ENCODE measurements around the gene DNAJC5G. TPM values are rescaled to one million over a fixed set of nuclear protein-coding genes. Genes with fewer than 3 reads are reported as not detected.
A peak's percentile ranks its signal among the peaks of the same experiment; 100 is the strongest.

The DNAJC5G gene
- total and polyA plus RNA-seq, 2 of the 13 experiments (the other 11 are each of a cell fraction or from before 2014, with no cell fraction given): 0.05 TPM; not detected in 1

DNA sequence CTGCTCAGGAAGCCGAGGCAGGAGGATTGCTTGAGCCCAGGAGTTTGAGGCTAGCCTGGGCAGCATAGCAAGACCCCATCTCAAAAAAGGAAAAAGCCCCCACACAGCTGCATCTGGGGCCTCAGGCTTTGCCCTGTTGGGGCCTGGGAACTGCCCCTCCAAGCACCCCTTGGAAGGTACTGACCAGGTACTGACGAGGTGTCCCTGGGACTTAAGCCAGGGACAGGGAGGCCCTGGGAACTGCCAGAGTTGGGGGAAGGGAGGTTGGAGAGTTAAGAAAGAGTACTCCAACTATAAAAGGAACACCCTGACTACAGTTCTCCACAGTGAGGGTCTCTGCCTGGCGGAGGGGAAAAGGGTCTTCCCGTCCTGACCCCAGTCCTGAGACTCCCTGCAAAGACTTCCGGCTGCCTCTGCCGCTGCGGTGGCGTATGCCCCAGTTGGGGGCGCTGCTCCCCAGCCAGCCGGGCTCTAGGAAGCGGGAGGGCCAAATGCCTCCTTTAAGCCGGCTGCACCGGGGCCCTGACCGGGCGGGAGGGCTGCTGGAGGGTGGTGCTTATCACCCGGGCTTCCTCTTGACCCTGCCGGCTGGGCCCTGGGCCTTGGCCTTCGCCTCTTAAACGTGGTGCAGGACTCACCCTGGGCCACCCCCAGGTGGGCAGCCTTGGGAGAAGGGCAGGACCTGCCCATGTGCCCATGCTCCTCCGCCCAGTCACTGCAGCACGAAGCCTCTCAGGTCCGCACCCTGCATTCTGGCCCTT lies 25.2 kb upstream of the DNAJC5G start (continued):
- TF ChIP-seq, protein P1, sequence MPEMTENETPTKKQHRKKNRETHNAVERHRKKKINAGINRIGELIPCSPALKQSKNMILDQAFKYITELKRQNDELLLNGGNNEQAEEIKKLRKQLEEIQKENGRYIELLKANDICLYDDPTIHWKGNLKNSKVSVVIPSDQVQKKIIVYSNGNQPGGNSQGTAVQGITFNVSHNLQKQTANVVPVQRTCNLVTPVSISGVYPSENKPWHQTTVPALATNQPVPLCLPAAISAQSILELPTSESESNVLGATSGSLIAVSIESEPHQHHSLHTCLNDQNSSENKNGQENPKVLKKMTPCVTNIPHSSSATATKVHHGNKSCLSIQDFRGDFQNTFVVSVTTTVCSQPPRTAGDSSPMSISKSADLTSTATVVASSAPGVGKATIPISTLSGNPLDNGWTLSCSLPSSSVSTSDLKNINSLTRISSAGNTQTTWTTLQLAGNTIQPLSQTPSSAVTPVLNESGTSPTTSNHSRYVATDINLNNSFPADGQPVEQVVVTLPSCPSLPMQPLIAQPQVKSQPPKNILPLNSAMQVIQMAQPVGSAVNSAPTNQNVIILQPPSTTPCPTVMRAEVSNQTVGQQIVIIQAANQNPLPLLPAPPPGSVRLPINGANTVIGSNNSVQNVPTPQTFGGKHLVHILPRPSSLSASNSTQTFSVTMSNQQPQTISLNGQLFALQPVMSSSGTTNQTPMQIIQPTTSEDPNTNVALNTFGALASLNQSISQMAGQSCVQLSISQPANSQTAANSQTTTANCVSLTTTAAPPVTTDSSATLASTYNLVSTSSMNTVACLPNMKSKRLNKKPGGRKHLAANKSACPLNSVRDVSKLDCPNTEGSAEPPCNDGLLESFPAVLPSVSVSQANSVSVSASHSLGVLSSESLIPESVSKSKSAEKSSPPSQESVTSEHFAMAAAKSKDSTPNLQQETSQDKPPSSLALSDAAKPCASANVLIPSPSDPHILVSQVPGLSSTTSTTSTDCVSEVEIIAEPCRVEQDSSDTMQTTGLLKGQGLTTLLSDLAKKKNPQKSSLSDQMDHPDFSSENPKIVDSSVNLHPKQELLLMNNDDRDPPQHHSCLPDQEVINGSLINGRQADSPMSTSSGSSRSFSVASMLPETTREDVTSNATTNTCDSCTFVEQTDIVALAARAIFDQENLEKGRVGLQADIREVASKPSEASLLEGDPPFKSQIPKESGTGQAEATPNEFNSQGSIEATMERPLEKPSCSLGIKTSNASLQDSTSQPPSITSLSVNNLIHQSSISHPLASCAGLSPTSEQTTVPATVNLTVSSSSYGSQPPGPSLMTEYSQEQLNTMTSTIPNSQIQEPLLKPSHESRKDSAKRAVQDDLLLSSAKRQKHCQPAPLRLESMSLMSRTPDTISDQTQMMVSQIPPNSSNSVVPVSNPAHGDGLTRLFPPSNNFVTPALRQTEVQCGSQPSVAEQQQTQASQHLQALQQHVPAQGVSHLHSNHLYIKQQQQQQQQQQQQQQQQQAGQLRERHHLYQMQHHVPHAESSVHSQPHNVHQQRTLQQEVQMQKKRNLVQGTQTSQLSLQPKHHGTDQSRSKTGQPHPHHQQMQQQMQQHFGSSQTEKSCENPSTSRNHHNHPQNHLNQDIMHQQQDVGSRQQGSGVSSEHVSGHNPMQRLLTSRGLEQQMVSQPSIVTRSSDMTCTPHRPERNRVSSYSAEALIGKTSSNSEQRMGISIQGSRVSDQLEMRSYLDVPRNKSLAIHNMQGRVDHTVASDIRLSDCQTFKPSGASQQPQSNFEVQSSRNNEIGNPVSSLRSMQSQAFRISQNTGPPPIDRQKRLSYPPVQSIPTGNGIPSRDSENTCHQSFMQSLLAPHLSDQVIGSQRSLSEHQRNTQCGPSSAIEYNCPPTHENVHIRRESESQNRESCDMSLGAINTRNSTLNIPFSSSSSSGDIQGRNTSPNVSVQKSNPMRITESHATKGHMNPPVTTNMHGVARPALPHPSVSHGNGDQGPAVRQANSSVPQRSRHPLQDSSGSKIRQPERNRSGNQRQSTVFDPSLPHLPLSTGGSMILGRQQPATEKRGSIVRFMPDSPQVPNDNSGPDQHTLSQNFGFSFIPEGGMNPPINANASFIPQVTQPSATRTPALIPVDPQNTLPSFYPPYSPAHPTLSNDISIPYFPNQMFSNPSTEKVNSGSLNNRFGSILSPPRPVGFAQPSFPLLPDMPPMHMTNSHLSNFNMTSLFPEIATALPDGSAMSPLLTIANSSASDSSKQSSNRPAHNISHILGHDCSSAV (CRISPR knock-in tag; IDR thresholded peaks at IDR 0.05; ENCODE audit: borderline replicate concordance): no peak
- peak; percentile 51 for TF ChIP-seq ZSCAN25 (CRISPR knock-in tag; IDR thresholded peaks at IDR 0.05)
- 0 out of 2 replicates have a peak, but pooled peaks have one; percentile 31 for TF ChIP-seq FOSL1 (CRISPR knock-in tag; IDR thresholded peaks at IDR 0.05; ENCODE audit: borderline replicate concordance)
- peak; percentile 61 for TF ChIP-seq ZEB1 (IDR thresholded peaks at IDR 0.05; ENCODE audit: insufficient replicate concordance, low read depth)
- peak; percentile 52 for TF ChIP-seq TEAD3 (CRISPR knock-in tag; optimal IDR thresholded peaks at IDR 0.05; ENCODE audit: borderline replicate concordance)
- peak; percentile 59; the same call in 1 of the 2 replicates for TF ChIP-seq MEF2D (CRISPR knock-in tag; IDR thresholded peaks at IDR 0.05)
- TF ChIP-seq, protein P2, sequence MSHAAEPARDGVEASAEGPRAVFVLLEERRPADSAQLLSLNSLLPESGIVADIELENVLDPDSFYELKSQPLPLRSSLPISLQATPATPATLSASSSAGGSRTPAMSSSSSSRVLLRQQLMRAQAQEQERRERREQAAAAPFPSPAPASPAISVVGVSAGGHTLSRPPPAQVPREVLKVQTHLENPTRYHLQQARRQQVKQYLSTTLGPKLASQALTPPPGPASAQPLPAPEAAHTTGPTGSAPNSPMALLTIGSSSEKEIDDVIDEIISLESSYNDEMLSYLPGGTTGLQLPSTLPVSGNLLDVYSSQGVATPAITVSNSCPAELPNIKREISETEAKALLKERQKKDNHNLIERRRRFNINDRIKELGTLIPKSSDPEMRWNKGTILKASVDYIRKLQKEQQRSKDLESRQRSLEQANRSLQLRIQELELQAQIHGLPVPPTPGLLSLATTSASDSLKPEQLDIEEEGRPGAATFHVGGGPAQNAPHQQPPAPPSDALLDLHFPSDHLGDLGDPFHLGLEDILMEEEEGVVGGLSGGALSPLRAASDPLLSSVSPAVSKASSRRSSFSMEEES (CRISPR knock-in tag; IDR thresholded peaks at IDR 0.05): peak; percentile 45; the same call in 1 of the 2 replicates
- TF ChIP-seq CBFB (CRISPR knock-in tag; IDR thresholded peaks at IDR 0.05): peak; percentile 76; the same call in 1 of the 2 replicates
- TF ChIP-seq ZNF883 (CRISPR knock-in tag; IDR thresholded peaks at IDR 0.05; ENCODE audit: not compliant biosample characterization): peak; percentile 59
- TF ChIP-seq, protein P3, sequence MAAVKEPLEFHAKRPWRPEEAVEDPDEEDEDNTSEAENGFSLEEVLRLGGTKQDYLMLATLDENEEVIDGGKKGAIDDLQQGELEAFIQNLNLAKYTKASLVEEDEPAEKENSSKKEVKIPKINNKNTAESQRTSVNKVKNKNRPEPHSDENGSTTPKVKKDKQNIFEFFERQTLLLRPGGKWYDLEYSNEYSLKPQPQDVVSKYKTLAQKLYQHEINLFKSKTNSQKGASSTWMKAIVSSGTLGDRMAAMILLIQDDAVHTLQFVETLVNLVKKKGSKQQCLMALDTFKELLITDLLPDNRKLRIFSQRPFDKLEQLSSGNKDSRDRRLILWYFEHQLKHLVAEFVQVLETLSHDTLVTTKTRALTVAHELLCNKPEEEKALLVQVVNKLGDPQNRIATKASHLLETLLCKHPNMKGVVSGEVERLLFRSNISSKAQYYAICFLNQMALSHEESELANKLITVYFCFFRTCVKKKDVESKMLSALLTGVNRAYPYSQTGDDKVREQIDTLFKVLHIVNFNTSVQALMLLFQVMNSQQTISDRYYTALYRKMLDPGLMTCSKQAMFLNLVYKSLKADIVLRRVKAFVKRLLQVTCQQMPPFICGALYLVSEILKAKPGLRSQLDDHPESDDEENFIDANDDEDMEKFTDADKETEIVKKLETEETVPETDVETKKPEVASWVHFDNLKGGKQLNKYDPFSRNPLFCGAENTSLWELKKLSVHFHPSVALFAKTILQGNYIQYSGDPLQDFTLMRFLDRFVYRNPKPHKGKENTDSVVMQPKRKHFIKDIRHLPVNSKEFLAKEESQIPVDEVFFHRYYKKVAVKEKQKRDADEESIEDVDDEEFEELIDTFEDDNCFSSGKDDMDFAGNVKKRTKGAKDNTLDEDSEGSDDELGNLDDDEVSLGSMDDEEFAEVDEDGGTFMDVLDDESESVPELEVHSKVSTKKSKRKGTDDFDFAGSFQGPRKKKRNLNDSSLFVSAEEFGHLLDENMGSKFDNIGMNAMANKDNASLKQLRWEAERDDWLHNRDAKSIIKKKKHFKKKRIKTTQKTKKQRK (IDR thresholded peaks at IDR 0.05; ENCODE audit: low read length): no peak
- TF ChIP-seq NR2F1 (CRISPR knock-in tag; IDR thresholded peaks at IDR 0.05): peak in 1 of 2 experiments; percentile 44; a peak in 2 of 4 replicates
- TF ChIP-seq ZNF235 (CRISPR knock-in tag; IDR thresholded peaks at IDR 0.05; ENCODE audit: borderline replicate concordance): no peak
- TF ChIP-seq PAX8 (CRISPR knock-in tag; IDR thresholded peaks at IDR 0.05; ENCODE audit: borderline replicate concordance): no peak
